ENCODE measurements around the gene DOCK4. TPM values are rescaled to one million over a fixed set of nuclear protein-coding genes. Genes with fewer than 3 reads are reported as not detected.

The DOCK4 gene
- total and polyA plus RNA-seq, 10 of the 15 experiments (the other 5 are each of a cell fraction or from before 2014, with no cell fraction given) = 0.03 to 0.73 (median 0.38) TPM

GRCh38 chr7:112108981-112109380 is 97.2 kb downstream of the DOCK4 start:
- Histone ChIP-seq H3K4me3 (no peak overlapping the region), H3K4me2 (ENCODE audit: control insufficient read depth, insufficient read depth) (no peak overlapping the region), H3K27ac (ENCODE audit: control insufficient read depth, insufficient read depth) (no peak overlapping the region), H3K36me3 (ENCODE audit: control insufficient read depth in 2 of 2, insufficient read depth in 2 of 2, low read length in 1 of 2) (no peaks in the 10 kb centered on the region), H3K9ac (ENCODE audit: control insufficient read depth, insufficient read depth, low read length) (no peak overlapping the region), H2AFZ (ENCODE audit: control insufficient read depth, low read depth, low read length) (no peak overlapping the region), H3K79me2 (ENCODE audit: control insufficient read depth, insufficient read depth, low read length) (no peaks in the 10 kb centered on the region), H3K4me1 (ENCODE audit: control insufficient read depth, insufficient read depth, low read length) (no peaks in the 10 kb centered on the region), H3K27me3 (replicated peaks in 1 of 2; ENCODE audit: control insufficient read depth in 2 of 2, insufficient read depth in 2 of 2, low read length in 1 of 2) (no peaks in the 10 kb centered on the region), H4K20me1 (ENCODE audit: control insufficient read depth, insufficient read depth) (no peaks in the 10 kb centered on the region), H3K9me3 (replicated peaks; ENCODE audit: control insufficient read depth, insufficient read depth, low read length) (no peaks in the 10 kb centered on the region)
- in situ Hi-C loops (cut with MboI) (no loop called here), intact Hi-C loops (cut with micrococcal nuclease; ENCODE audit: unreplicated experiment) (no loop called here)
- no TSS peak for BruUV-seq (replicated peaks)
- 67% methylated on average over 2 of the region's 2 CpGs for WGBS (ENCODE audit: insufficient coverage, insufficient replicate concordance, low lambda C conversion rate, missing lambda C conversion rate)
- DNase-seq (ENCODE audit: low read depth, low spot score) = no peak
- SMC1A ChIA-PET (ENCODE audit: uncharacterized antibody, unreplicated experiment) = interaction anchor here (0.8 kb wide), 1 partner anchor 20 kb away, joined by 6 read pairs; no protein-coding TSS in a partner anchor
- no peak for FAIRE-seq
- POLR2A ChIA-PET = no interaction called here
- 0 out of 3 replicates have a peak, but pooled peaks have one; percentile 28 for ATAC-seq
- RAD21 ChIA-PET (ENCODE audit: unreplicated experiment) = no interaction called here
- TF ChIP-seq ESRRA (IDR thresholded peaks at IDR 0.05; ENCODE audit: low read length) (no peak), MTA3 (IDR thresholded peaks at IDR 0.05; ENCODE audit: borderline replicate concordance, low read length) (no peak), RB1 (IDR thresholded peaks at IDR 0.05; ENCODE audit: borderline replicate concordance) (no peak), WRNIP1 (IDR thresholded peaks at IDR 0.05; ENCODE audit: borderline replicate concordance, low read depth, low read length) (no peak), CBX3 (IDR thresholded peaks at IDR 0.05; ENCODE audit: borderline replicate concordance, low read depth) (no peak), DPF2 (IDR thresholded peaks at IDR 0.05) (no peak), RELB (IDR thresholded peaks at IDR 0.05; ENCODE audit: low read depth) (no peak), NFYA (IDR thresholded peaks at IDR 0.05; ENCODE audit: borderline replicate concordance, low read depth, low read length) (no peak), ASH2L (IDR thresholded peaks at IDR 0.05; ENCODE audit: borderline replicate concordance, low read depth) (no peak), ZNF217 (IDR thresholded peaks at IDR 0.05) (no peak), IRF3 (IDR thresholded peaks at IDR 0.05) (no peak), FOXM1 (IDR thresholded peaks at IDR 0.05; ENCODE audit: low read depth, low read length) (no peak), ZBTB40 (IDR thresholded peaks at IDR 0.05; ENCODE audit: borderline replicate concordance) (no peak), ATF3 (IDR thresholded peaks at IDR 0.05; ENCODE audit: borderline replicate concordance, extremely low read depth, low read depth, low read length) (no peak), IKZF2 (IDR thresholded peaks at IDR 0.05) (no peak), ZNF24 (IDR thresholded peaks at IDR 0.05) (no peak), CBFB (IDR thresholded peaks at IDR 0.05; ENCODE audit: low read depth) (no peak), KLF5 (IDR thresholded peaks at IDR 0.05; ENCODE audit: partially characterized antibody) (no peak)
- CTCF ChIA-PET = no interaction called here
